ACC112 (cell line): ENCODE measurements around the gene TRABD2B.

Experiments
- H2AFZ ChIP-seq: fragments of 200-600 bp; sonication (generic); one replicate; pipeline ENCODE4 v1.6.0; 2017; ENCODE audit warnings: antibody characterized with exemption, low read length; ENCODE audit not compliant: unreplicated experiment
- H3K27ac ChIP-seq: fragments of 200-600 bp; sonication (generic); 2 replicates; pipeline ENCODE4 v1.5.1; 2014; ENCODE audit warnings: low read depth, mild to moderate bottlenecking, antibody characterized with exemption, low read length, moderate library complexity
- H3K27me3 ChIP-seq: fragments of 200-600 bp; sonication (generic); 2 replicates; pipeline ENCODE4 v1.6.1; 2014; ENCODE audit warnings: mild to moderate bottlenecking, antibody characterized with exemption, low read length, moderate library complexity, mixed read lengths; ENCODE audit not compliant: insufficient read depth
- H3K36me3 ChIP-seq: fragments of 200-600 bp; sonication (generic); 2 replicates; pipeline ENCODE4 v1.6.1; 2016; ENCODE audit warnings: mild to moderate bottlenecking, antibody characterized with exemption, low read length, moderate library complexity, mixed read lengths; ENCODE audit not compliant: insufficient read depth
- H3K4me1 ChIP-seq: fragments of 200-600 bp; sonication (generic); one replicate; pipeline ENCODE4 v1.6.1; 2016; ENCODE audit warnings: low read length, mixed read lengths; ENCODE audit not compliant: insufficient read depth, unreplicated experiment, control insufficient read depth
- H3K4me3 ChIP-seq: fragments of 200-600 bp; sonication (generic); 2 replicates; pipeline ENCODE4 v1.5.1; 2014; ENCODE audit warnings: mild to moderate bottlenecking, low read depth, low read length
- H3K79me2 ChIP-seq: fragments of 200-600 bp; sonication (generic); one replicate; pipeline ENCODE4 v1.6.0; 2016; ENCODE audit warnings: low read length; ENCODE audit not compliant: control insufficient read depth, unreplicated experiment, insufficient read depth

Gene TRABD2B

GRCh38 chr1:48002142-48002541, 5.0 kb upstream of the TRABD2B start:
- Histone ChIP-seq H3K4me3 (no peak overlapping the region), H3K79me2 (no peaks in the 10 kb centered on the region), H3K27ac (no peak overlapping the region), H3K36me3 (no peaks in the 10 kb centered on the region), H3K4me1 (peaks cover 11% of the 10 kb centered on the region), H2AFZ (no peak overlapping the region), H3K27me3 (peaks cover 28% of the 10 kb centered on the region)

GRCh38 chr1:48001696-48002095, 4.5 kb upstream of the TRABD2B start:
- Histone ChIP-seq H3K4me1 (peaks cover 7% of the 10 kb centered on the region), H3K36me3 (no peaks in the 10 kb centered on the region), H3K4me3 (no peak overlapping the region), H3K27ac (no peak overlapping the region), H2AFZ (no peak overlapping the region), H3K27me3 (peaks cover 32% of the 10 kb centered on the region), H3K79me2 (no peaks in the 10 kb centered on the region)

- H3K4me3 ChIP-seq: no peak overlapping the region
- H3K36me3 ChIP-seq: no peaks in the 10 kb centered on the region
- H2AFZ ChIP-seq: no peak overlapping the region
- no peaks in the 10 kb centered on the region for H3K79me2 ChIP-seq
- no peaks in the 10 kb centered on the region for H3K4me1 ChIP-seq
- H3K27ac ChIP-seq: no peak overlapping the region
- peaks cover 40% of the 10 kb centered on the region for H3K27me3 ChIP-seq
Measured at GRCh38 chr1:48000883-48001282, 3.7 kb upstream of the TRABD2B start.

GRCh38 chr1:47999097-47999496, 1.9 kb upstream of the TRABD2B start:
- Histone ChIP-seq H2AFZ (no peak overlapping the region), H3K27me3 (peaks cover 51% of the 10 kb centered on the region)

DNA sequence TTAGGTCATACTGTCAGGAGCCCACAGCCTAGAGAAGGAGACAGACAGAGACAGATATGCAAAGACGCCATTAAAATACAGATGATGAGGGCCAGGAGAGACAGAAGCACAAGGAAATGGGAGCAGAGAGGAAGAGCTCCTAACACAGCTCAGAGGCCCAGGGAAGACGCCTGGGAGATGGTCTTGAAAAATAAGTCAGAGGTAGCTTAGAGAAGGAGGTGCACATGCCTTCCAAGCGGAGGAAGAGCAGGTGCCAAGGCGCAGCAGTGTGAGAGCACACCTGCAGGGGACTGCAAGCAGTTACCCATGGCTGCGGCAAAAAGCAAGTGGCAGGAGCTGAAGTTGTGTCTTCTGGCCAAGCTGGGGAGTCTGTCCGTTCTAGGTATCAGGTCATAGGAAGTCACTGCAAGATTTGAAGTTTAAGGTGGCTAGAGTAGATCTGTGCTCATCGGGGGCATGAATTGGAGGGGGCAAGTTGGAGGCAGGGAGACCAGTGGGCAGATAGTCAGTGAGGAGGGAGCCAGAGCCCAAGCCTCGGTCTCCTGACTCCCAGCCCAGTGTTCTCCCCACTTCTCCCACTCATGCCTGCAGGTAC, 1.3 kb upstream of the TRABD2B start:
- Histone ChIP-seq H3K79me2 (no peaks in the 10 kb centered on the region), H3K36me3 (no peaks in the 10 kb centered on the region), H3K4me3 (no peak overlapping the region), H2AFZ (no peak overlapping the region), H3K27ac (no peak overlapping the region), H3K27me3 (peaks cover 51% of the 10 kb centered on the region), H3K4me1 (no peaks in the 10 kb centered on the region)

More at GRCh38 chr1:47999097-47999496, 1.9 kb upstream of the TRABD2B start:
- Histone ChIP-seq H3K27ac (no peak overlapping the region), H3K4me3 (no peak overlapping the region), H3K79me2 (no peaks in the 10 kb centered on the region), H3K36me3 (no peaks in the 10 kb centered on the region), H3K4me1 (no peaks in the 10 kb centered on the region)

GRCh38 chr1:47996406-47997226, 569 bp downstream of the TRABD2B start:
- H2AFZ ChIP-seq: no peak overlapping the region
- H3K36me3 ChIP-seq: no peaks in the 10 kb centered on the region
- H3K27me3 ChIP-seq: peaks cover 51% of the 10 kb centered on the region
- H3K27ac ChIP-seq: no peak overlapping the region
- peaks cover 5% of the 10 kb centered on the region for H3K4me1 ChIP-seq
- peak overlapping the region; percentile 66 for H3K4me3 ChIP-seq
- H3K79me2 ChIP-seq: no peaks in the 10 kb centered on the region

- Histone ChIP-seq H3K4me1 (peaks cover 11% of the 10 kb centered on the region), H2AFZ (no peak overlapping the region), H3K27ac (no peak overlapping the region), H3K4me3 (peak overlapping the region; percentile 66; the same call in 1 of the 2 replicates), H3K27me3 (peaks cover 51% of the 10 kb centered on the region), H3K79me2 (no peaks in the 10 kb centered on the region), H3K36me3 (no peaks in the 10 kb centered on the region)
Measured at GRCh38 chr1:47996060-47996405, 1.2 kb downstream of the TRABD2B start.

- Histone ChIP-seq H3K36me3 (no peaks in the 10 kb centered on the region), H3K27me3 (peaks cover 49% of the 10 kb centered on the region), H3K4me1 (peaks cover 13% of the 10 kb centered on the region), H3K79me2 (no peaks in the 10 kb centered on the region), H2AFZ (no peak overlapping the region), H3K27ac (no peak overlapping the region), H3K4me3 (no peak overlapping the region)
Measured at GRCh38 chr1:47995306-47996050, 1.7 kb downstream of the TRABD2B start.

DNA sequence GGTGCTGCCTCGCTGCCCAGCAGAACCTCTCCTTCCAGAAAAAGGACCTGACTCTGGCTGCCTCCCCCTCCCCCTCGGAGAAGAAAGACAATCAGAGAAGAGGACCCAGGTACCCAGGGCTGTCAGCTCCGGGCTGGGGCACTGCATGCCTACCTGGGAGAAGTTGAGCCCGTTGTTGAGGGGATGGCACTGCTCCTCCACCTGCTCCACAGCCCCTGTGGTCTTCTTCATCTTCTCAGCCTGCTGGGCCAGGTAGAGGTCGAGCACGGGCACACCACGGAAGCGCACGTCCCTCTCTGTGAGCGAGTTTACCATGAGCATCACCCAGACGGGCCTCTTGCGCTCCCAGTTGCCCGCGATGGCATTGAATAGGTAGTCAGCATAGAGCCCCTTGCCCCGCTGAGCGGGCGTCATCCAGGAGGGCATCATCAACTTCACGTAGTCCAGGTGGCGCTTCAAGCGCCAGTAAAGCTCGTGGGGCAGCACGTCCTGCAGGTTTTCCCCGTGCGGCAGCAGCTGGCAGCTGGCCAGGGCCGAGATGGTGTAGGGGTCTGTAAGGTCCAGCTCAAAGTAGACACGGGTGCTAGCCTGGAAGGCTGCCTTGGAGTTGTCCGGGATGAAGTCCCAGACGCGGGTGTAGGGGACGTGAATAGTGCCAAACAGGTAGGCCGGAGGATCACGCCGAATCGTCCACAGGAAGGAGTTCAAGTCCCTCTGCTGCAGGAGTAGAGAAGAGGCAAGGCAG, 3.1 kb downstream of the TRABD2B start:
- no peak overlapping the region for H3K27ac ChIP-seq
- H2AFZ ChIP-seq: no peak overlapping the region
- peaks cover 36% of the 10 kb centered on the region for H3K27me3 ChIP-seq
- no peaks in the 10 kb centered on the region for H3K79me2 ChIP-seq
- H3K4me1 ChIP-seq: peaks cover 13% of the 10 kb centered on the region
- no peak overlapping the region for H3K4me3 ChIP-seq
- H3K36me3 ChIP-seq: no peaks in the 10 kb centered on the region

- no peak overlapping the region for H3K27ac ChIP-seq
- H2AFZ ChIP-seq: no peak overlapping the region
- H3K4me3 ChIP-seq: no peak overlapping the region
- peaks cover 13% of the 10 kb centered on the region for H3K4me1 ChIP-seq
- peaks cover 34% of the 10 kb centered on the region for H3K27me3 ChIP-seq
- H3K79me2 ChIP-seq: no peaks in the 10 kb centered on the region
- no peaks in the 10 kb centered on the region for H3K36me3 ChIP-seq
Measured at GRCh38 chr1:47993416-47993740, 3.8 kb downstream of the TRABD2B start.
